Measurements from ENCODE around the gene AIMP2.
"Not testable (repeated sequence)": the region's sequence is repeated elsewhere in the genome, so short reads cannot be mapped to it uniquely, and the experiment has no call there.

The AIMP2 gene

GRCh38 chr7:6008668-6009611, at the start of gene AIMP2, which contains the start of gene PMS2:
Gene AIMP2, plus strand, starts transcription at chr7:6009272. Its CDS starts 92 bp downstream, at chr7:6009364.
Gene PMS2, minus strand, starts transcription at chr7:6009049. Its CDS starts 30 bp downstream, at chr7:6009019.
- peak; percentile 88 to 89 (median 88) for DNase-seq

- DNase-seq = not testable (repeated sequence)
Observed at GRCh38 chr7:5963205-5963604, 45.9 kb upstream of the AIMP2 start.

GRCh38 chr7:5963810-5964209, 45.3 kb upstream of the AIMP2 start:
- not testable (repeated sequence) for DNase-seq

- not testable (repeated sequence) for DNase-seq
Observed at GRCh38 chr7:5970347-5970911, 38.6 kb upstream of the AIMP2 start, which contains the start of gene RSPH10B. Gene RSPH10B, minus strand, starts transcription at chr7:5970689. Its CDS starts 3,573 bp downstream, at chr7:5967116.

GRCh38 chr7:5973580-5973979, 35.5 kb upstream of the AIMP2 start:
- not testable (repeated sequence) for DNase-seq

GRCh38 chr7:5979680-5980314, 29.3 kb upstream of the AIMP2 start:
- DNase-seq = not testable (repeated sequence)

- not testable (repeated sequence) for DNase-seq
Observed at GRCh38 chr7:5987061-5987460, 22.0 kb upstream of the AIMP2 start.

GRCh38 chr7:5997210-5997808, 11.8 kb upstream of the AIMP2 start:
- peak in 1 of 4 experiments; percentile 17 for DNase-seq

GRCh38 chr7:6007386-6007785, 1.7 kb upstream of the AIMP2 start:
- DNase-seq = no peak

GRCh38 chr7:6007835-6008590, 1.1 kb upstream of the AIMP2 start:
- not testable (repeated sequence) for DNase-seq

GRCh38 chr7:6010370-6010769, 1.3 kb downstream of the AIMP2 start:
- not testable (repeated sequence) for DNase-seq

- no peak for DNase-seq
Observed at GRCh38 chr7:6011541-6011940, 2.5 kb downstream of the AIMP2 start.

GRCh38 chr7:6012355-6013104, 3.5 kb downstream of the AIMP2 start:
- DNase-seq = no peak

GRCh38 chr7:6015917-6016652, 7.0 kb downstream of the AIMP2 start:
- no peak for DNase-seq

GRCh38 chr7:6016653-6016966, 7.5 kb downstream of the AIMP2 start:
- no peak for DNase-seq

- DNase-seq = no peak
Observed at GRCh38 chr7:6020371-6021286, 11.6 kb downstream of the AIMP2 start.

- DNase-seq = no peak
Observed at GRCh38 chr7:6022707-6023106, 13.6 kb downstream of the AIMP2 start.

- DNase-seq = no peak
Observed at GRCh38 chr7:6023974-6024435, 14.9 kb downstream of the AIMP2 start.

- peak; percentile 9 to 53 (median 34) for DNase-seq
Observed at GRCh38 chr7:6026011-6026819, 17.1 kb downstream of the AIMP2 start.
